Measurements from ENCODE around the gene ITGB7.
"Not testable (repeated sequence)": the region's sequence is repeated elsewhere in the genome, so short reads cannot be mapped to it uniquely, and the experiment has no call there.

The ITGB7 gene

GRCh38 chr12:53195516-53196420 lies 11.3 kb downstream of the ITGB7 start:
- no peak for DNase-seq

GRCh38 chr12:53194973-53195372 lies 12.1 kb downstream of the ITGB7 start:
- no peak for DNase-seq

GRCh38 chr12:53193985-53194716 lies 12.9 kb downstream of the ITGB7 start:
- no peak for DNase-seq

- DNase-seq = no peak
Measured at GRCh38 chr12:53193040-53193439, 14.0 kb downstream of the ITGB7 start.

GRCh38 chr12:53192531-53193021 lies 14.5 kb downstream of the ITGB7 start:
- DNase-seq = no peak

GRCh38 chr12:53191885-53192530 lies 15.0 kb downstream of the ITGB7 start:
- no peak for DNase-seq

GRCh38 chr12:53191096-53191884 lies 15.8 kb downstream of the ITGB7 start:
- DNase-seq = no peak

- peak; percentile 19 for DNase-seq
Measured at GRCh38 chr12:53190108-53190729, 16.8 kb downstream of the ITGB7 start.

GRCh38 chr12:53187145-53187899 lies 19.7 kb downstream of the ITGB7 start:
- DNase-seq = no peak

- DNase-seq = no peak
Measured at GRCh38 chr12:53186745-53187144, 20.3 kb downstream of the ITGB7 start.

- no peak for DNase-seq
Measured at GRCh38 chr12:53185582-53186153, 21.4 kb downstream of the ITGB7 start.

- DNase-seq = no peak
Measured at GRCh38 chr12:53184828-53185227, 22.2 kb downstream of the ITGB7 start.

GRCh38 chr12:53182903-53183302 lies 24.1 kb downstream of the ITGB7 start:
- peak; percentile 29 for DNase-seq

GRCh38 chr12:53181935-53182334 lies 25.1 kb downstream of the ITGB7 start:
- no peak for DNase-seq

GRCh38 chr12:53180931-53181645 lies 26.0 kb downstream of the ITGB7 start:
- DNase-seq = peak; percentile 85

GRCh38 chr12:53180220-53180930 lies 26.7 kb downstream of the ITGB7 start, which contains the start of the genes CSAD and ZNF740:
TSS of gene CSAD (minus strand) at chr12:53180925. CDS start at chr12:53173470, 7,455 bp downstream.
TSS of gene ZNF740 (plus strand) at chr12:53180722. CDS start at chr12:53181984, 1,262 bp downstream.
- peak; percentile 97 for DNase-seq

- no peak for DNase-seq
Measured at GRCh38 chr12:53179687-53180219, 27.3 kb downstream of the ITGB7 start.

- not testable (repeated sequence) for DNase-seq
Measured at GRCh38 chr12:53178803-53179202, 28.2 kb downstream of the ITGB7 start.

- DNase-seq = not testable (repeated sequence)
Measured at GRCh38 chr12:53177447-53177846, 29.6 kb downstream of the ITGB7 start.
